Measurements from ENCODE around the gene KLC3. TPM values are rescaled to one million over a fixed set of nuclear protein-coding genes. Genes with fewer than 3 reads are reported as not detected.

The KLC3 gene
- total RNA-seq, 4 donors from 2014 or later: not detected

GRCh38 chr19:45298264-45298663 is 42.3 kb upstream of the KLC3 start:
- no peak for TF ChIP-seq CTCF (IDR thresholded peaks at IDR 0.05; ENCODE audit: low read depth)

DNA sequence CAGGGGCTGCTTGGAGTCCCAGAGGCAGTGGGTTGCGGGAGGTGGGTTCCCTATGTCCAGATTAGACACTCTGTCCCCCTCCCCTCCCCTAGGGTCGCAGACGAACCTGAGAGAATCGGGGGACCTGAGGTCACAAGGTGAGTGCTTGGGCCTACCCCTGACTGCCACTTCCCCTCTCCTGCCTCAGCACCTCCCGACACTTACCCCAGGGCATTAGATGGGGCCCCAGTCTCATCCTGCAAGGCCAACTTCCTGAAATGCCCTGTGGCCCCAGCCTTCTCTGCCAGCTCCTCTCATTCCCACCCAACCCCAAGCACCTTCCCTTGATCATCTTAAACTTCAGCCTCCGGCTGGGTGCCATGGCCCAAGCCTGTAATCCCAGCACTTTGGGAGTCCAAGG is 40.8 kb upstream of the KLC3 start:
- TF ChIP-seq CTCF (IDR thresholded peaks at IDR 0.05; ENCODE audit: low read depth): no peak

DNA sequence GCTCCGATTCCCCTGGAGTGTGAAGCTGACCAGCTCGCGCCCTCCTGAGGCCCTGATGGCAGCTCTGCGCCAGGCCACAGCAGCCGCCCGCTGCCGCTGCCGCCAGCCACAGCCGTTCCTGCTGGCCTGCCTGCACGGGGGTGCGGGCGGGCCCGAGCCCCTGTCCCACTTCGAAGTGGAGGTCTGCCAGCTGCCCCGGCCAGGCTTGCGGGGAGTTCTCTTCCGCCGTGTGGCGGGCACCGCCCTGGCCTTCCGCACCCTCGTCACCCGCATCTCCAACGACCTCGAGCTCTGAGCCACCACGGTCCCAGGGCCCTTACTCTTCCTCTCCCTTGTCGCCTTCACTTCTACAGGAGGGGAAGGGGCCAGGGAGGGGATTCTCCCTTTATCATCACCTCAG is 38.1 kb upstream of the KLC3 start:
- TF ChIP-seq CTCF (IDR thresholded peaks at IDR 0.05; ENCODE audit: low read depth): no peak

DNA sequence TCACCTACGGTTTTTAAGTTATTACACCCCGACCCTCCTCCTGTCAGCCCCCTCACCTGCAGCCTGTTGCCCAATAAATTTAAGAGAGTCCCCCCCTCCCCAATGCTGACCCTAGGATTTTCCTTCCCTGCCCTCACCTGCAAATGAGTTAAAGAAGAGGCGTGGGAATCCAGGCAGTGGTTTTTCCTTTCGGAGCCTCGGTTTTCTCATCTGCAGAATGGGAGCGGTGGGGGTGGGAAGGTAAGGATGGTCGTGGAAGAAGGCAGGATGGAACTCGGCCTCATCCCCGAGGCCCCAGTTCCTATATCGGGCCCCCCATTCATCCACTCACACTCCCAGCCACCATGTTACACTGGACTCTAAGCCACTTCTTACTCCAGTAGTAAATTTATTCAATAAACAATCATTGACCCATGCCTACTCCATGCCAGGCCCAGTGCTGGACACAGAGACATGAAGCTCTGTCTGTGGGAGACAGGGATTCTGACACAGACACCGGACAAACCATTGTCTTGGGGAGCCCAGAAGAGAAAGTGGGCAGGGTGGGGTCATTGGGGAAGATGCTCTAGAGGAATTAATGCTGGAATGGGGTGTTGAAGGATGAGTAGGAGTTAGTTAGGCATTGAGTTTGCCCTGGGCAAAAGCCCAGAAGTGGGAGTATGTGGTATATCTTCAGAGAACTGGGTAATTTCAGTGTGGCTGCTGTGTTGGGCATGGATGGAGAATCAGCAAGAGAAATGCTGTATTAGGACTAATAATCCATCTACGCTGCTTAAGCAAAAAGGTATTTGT is 37.1 kb upstream of the KLC3 start:
- no peak for TF ChIP-seq CTCF (IDR thresholded peaks at IDR 0.05; ENCODE audit: low read depth)

DNA sequence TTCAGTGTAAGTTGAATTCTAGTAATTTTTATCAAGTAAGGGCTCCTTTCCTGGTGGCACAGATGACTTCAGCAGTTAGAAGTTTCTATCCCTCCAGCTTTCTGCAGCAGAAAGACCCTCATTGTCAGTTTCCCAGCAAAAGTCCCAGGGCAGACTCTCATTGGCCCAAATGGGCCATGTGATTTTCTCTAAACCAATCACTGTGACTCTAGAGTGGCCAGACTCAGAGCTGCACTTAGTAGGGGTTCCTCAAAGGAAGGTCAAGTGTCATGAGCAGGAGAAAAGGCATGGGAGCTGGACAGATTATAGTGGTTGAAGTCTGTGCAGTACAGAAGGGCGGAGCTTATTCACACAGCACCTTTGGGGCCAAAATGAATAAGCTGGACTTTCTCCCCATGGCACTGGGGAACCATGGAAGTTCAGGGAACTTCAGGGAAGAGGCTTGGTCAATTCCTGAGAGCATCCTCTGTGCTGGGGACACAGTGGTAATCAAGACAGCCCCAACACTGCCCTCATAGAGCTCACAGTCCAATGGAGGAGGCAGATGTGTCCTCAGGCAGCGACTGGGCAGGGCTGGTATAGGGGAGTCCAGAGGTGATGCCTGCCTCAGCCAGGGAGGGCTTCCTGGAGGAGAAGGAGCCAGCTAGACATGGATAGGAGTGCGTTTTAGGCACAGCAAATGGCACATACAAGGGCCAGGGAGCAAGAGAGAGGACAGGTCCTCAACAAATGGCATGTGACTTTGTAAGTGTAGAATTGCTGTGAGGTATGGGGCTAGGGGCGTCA is 36.2 kb upstream of the KLC3 start:
- no peak for TF ChIP-seq CTCF (IDR thresholded peaks at IDR 0.05; ENCODE audit: low read depth)

GRCh38 chr19:45305007-45305406 is 35.5 kb upstream of the KLC3 start:
- no peak for TF ChIP-seq CTCF (IDR thresholded peaks at IDR 0.05; ENCODE audit: low read depth)

DNA sequence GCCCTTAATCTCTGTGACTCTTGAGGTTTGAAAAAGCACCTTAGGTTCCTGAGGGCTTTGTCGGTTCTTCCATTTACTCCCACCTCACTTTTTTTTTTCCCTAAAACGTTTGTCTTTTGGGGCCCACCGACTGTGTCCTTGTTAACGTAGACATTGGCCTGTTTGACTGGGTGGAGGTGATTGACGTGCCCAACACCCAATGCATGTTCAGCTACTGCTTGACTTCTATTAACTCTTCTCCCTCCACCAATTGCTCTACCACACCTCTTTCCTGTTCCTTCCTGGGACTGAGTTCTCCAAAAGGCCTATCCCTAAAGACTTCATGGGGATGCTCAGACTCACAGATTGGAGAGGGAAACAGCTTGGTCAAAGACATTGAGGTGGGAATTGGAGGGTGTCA is 35.1 kb upstream of the KLC3 start:
- TF ChIP-seq CTCF (IDR thresholded peaks at IDR 0.05; ENCODE audit: low read depth): no peak

All from subcutaneous adipose tissue (tissue), 4 donors.